B cell (primary cell): ENCODE data around the gene TMC7.

Source experiments
- EZH2 ChIP-seq: IDR thresholded peaks from 2 replicates; pipeline ENCODE4 v1.6.1; 2012; ENCODE audit warnings: borderline replicate concordance, low read depth, mild to moderate bottlenecking, moderate library complexity, low read length; ENCODE audit not compliant: insufficient read depth, poor library complexity, severe bottlenecking
- TF ChIP-seq, protein P1 (sequence below): fragments of 200-600 bp; IDR thresholded peaks from one replicate; pipeline ENCODE4 v1.8.0; 2022; ENCODE audit warnings: antibody characterized with exemption, mild to moderate bottlenecking

DNA sequence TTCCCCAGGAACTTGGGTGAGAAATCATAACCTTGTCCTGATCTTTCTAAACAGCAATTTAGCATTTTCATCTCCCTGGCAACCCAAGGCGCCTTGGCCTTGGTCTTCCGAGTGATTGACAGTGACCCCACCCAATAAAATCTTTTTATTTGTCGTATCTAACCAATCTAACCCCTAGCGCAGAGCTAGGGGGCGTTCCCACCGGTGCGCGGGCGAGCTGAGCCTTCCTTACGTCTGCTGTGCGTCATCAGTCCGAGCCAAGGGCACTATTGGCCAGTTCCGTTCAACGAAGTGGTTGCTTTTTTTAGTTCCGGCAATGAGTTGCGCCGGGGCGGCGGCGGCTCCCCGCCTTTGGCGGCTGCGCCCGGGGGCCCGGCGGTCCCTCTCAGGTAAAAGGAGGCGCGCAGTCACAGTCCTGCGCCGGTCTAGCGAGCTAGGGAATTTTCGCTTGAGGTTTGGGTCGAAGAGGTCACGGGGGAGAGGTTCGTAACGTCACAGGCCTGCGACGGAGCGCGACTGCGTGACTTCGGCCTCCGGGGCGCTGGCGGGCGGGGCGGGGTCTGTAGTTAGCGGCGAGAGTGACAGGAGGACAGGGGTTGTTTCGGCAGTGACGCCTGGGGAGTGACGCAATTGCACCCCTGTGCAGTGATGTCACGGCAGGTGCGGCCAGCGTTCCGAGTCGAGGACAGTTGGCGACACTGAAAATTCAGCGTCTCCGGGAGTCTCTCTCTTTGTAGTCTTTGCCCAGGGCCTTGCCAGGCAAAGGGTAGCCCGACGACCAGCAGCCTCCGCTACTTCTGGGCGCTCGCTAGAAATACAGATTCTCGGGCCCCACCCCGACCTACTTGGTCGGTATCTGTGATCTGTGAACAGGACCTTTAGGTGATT, 83.9 kb downstream of the TMC7 start, which contains the start of gene COQ7:
- TF ChIP-seq, protein P1, sequence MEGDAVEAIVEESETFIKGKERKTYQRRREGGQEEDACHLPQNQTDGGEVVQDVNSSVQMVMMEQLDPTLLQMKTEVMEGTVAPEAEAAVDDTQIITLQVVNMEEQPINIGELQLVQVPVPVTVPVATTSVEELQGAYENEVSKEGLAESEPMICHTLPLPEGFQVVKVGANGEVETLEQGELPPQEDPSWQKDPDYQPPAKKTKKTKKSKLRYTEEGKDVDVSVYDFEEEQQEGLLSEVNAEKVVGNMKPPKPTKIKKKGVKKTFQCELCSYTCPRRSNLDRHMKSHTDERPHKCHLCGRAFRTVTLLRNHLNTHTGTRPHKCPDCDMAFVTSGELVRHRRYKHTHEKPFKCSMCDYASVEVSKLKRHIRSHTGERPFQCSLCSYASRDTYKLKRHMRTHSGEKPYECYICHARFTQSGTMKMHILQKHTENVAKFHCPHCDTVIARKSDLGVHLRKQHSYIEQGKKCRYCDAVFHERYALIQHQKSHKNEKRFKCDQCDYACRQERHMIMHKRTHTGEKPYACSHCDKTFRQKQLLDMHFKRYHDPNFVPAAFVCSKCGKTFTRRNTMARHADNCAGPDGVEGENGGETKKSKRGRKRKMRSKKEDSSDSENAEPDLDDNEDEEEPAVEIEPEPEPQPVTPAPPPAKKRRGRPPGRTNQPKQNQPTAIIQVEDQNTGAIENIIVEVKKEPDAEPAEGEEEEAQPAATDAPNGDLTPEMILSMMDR, result no peak
- no peak for TF ChIP-seq EZH2
